GM18507 (cell line): ENCODE data around the gene TES.

Experiments used
- DNase-seq: peaks from one replicate; pipeline ENCODE4 v3.0.0; 2011; ENCODE audit warnings: low read depth; ENCODE audit not compliant: insufficient read length; ENCODE audit errors: extremely low spot score
- FAIRE-seq: peaks from 2 replicates; lab custom pipeline; 2011; peaks lifted over from hg19 to GRCh38; lab: Jason Lieb, UNC

Gene TES

GRCh38 chr7:116185956-116186355 is 24.4 kb upstream of the TES start:
- DNase-seq: no peak
- no peak for FAIRE-seq

- DNase-seq: no peak
- no peak for FAIRE-seq
Observed at GRCh38 chr7:116187400-116187799, 22.9 kb upstream of the TES start.

- DNase-seq (no peak), FAIRE-seq (no peak)
Observed at GRCh38 chr7:116193329-116194087, 16.8 kb upstream of the TES start.

- FAIRE-seq: no peak
Observed at GRCh38 chr7:116194115-116194514, 16.2 kb upstream of the TES start.

GRCh38 chr7:116195451-116195850 is 14.9 kb upstream of the TES start:
- no peak for DNase-seq
- FAIRE-seq: no peak

More at GRCh38 chr7:116194115-116194514, 16.2 kb upstream of the TES start:
- no peak for DNase-seq

- FAIRE-seq (no peak), DNase-seq (no peak)
Observed at GRCh38 chr7:116196947-116197346, 13.4 kb upstream of the TES start.

- DNase-seq (no peak), FAIRE-seq (no peak)
Observed at GRCh38 chr7:116197360-116197759, 13.0 kb upstream of the TES start.

GRCh38 chr7:116198748-116199410 is 11.5 kb upstream of the TES start:
- no peak for DNase-seq
- no peak for FAIRE-seq

GRCh38 chr7:116200963-116201362 is 9.4 kb upstream of the TES start:
- DNase-seq: no peak
- no peak for FAIRE-seq

- FAIRE-seq (no peak), DNase-seq (no peak)
Observed at GRCh38 chr7:116206141-116206540, 4.2 kb upstream of the TES start.

GRCh38 chr7:116208919-116209318 is 1.4 kb upstream of the TES start:
- FAIRE-seq: no peak
- DNase-seq: no peak

GRCh38 chr7:116209561-116210070 is 723 bp upstream of the TES start:
- FAIRE-seq: no peak
- DNase-seq: no peak

GRCh38 chr7:116211006-116211912 is 920 bp downstream of the TES start:
- FAIRE-seq: peak; percentile 90
- DNase-seq: peak; percentile 42

- FAIRE-seq: peak; percentile 59
- no peak for DNase-seq
Observed at GRCh38 chr7:116211913-116212596, 1.7 kb downstream of the TES start.

- peak; percentile 53 for FAIRE-seq
Observed at GRCh38 chr7:116212869-116213268, 2.5 kb downstream of the TES start.

GRCh38 chr7:116213361-116214130 is 3.2 kb downstream of the TES start:
- peak; percentile 29 for FAIRE-seq

More at GRCh38 chr7:116212869-116213268, 2.5 kb downstream of the TES start:
- no peak for DNase-seq

GRCh38 chr7:116214921-116215320 is 4.6 kb downstream of the TES start:
- FAIRE-seq (no peak), DNase-seq (no peak)

More at GRCh38 chr7:116213361-116214130, 3.2 kb downstream of the TES start:
- no peak for DNase-seq

GRCh38 chr7:116215551-116215950 is 5.2 kb downstream of the TES start:
- FAIRE-seq (no peak), DNase-seq (no peak)
